NCI-H1694 (cell line): ENCODE data around the gene CHRNA4.

Experiments used
- DNase-seq: peaks from one replicate; lab custom pipeline; 2025; lab: John Stamatoyannopoulos, UW

The CHRNA4 gene

DNA sequence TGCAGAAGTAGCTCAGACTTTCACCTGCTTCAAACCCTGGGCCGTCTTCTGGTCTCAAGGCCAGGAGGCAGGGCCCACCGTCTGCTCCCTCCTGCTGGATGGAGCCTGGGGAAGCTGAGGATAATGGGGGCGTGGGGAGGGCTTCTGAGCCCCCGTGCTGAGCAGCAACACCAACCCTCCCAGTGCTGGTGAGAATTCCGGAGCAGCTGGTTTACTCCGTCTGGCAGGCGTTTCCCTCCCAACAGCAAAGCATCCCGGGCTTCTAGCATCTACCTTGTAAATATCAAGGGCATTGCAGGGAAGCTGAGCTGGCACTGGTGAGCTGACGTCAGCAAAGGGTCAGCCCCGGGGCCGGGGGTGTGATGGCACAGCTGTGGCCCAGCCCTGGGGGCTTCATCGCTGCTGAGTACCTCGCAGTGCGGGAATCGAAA, 16.8 kb upstream of the CHRNA4 start:
- peak; percentile 50 for DNase-seq

- DNase-seq = no peak
These were observed 16.2 kb upstream of the CHRNA4 start for GRCh38 chr20:63377256-63377941.

GRCh38 chr20:63376283-63377250, 15.4 kb upstream of the CHRNA4 start:
- DNase-seq = no peak

- DNase-seq = no peak
These were observed 14.3 kb upstream of the CHRNA4 start for GRCh38 chr20:63375438-63375837.

DNA sequence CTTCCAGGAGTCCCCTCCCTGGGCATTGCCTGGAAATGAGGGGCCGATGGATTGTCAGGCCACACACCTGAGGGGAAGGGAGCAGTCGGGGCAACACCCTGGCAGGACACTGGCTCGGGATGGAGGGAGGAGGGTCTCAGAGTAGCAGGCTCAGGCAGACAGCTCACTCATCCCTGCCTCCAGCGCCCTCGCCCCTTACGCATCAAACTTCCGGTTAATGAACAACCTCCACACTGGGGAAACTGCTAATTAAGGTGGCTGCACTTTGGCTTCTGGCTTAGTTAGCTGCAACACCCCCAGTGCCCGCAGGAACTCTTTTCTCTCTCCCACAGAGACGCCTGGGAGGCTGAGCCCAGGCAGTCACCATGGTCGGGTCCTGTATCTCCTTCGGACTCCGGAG, 13.4 kb upstream of the CHRNA4 start:
- no peak for DNase-seq

DNA sequence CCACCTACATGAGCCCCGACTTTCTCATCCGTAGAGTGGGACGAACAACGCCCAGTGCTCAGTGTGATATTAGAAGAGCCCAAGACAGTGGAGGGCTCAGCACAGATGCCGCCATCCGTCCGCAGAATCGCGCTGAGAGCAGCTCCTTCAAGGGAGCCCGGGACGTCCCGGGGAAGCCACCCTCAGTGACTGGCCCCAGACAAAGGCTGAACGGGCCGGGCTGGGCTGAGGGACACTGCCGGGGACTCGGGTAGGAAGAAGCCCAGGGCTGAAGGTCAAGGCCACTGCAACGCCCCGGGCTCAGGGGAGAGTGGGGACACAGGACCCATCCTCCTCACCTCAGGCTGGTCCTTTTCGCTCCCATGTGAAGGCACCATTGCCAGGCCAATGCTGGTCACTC, 12.8 kb upstream of the CHRNA4 start:
- DNase-seq = no peak

DNA sequence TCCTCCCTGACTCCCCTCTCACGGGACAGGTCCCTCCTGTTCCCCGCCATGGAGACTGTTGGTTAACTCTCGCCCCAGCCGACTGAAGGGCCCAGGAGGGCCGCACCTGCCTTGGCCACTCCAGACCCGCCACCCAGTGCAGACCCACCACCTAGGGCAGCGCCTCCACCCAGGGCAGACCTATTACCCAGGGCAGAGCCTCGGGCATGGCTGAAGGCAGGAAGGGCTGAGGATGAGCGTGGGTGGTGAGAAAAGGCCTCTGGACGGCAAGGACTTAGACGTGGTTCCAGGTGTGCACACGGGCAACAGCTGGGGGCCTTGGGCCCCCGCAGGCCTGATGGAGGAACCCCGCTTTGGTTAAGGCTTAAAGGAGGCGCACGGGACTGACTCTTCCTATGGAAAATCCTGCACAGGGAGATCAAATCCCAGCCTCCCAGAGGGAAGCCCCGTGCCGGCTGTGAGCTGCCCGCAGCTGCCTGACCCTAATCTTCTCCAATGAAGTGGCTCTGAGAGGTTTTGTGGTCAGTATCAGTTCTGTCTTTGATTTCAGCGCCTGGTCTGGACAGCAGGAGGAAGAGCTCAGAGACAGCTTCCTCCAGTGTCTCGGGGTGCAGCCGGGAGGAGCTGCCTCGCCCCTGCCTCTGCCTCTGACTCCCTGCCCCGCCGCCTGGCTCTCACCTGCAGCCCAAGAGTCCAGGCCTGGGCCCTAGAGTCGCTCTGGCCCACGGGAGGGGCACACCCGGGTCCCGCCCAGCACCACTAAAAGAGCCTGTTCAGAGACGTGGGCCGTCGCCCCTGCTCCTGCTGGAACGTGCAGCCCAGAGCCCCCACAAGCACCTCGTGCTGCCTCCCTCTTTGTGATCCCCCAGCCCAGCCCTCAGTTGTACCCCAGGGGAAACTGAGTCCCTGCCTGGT, 12.1 kb upstream of the CHRNA4 start:
- no peak for DNase-seq

DNA sequence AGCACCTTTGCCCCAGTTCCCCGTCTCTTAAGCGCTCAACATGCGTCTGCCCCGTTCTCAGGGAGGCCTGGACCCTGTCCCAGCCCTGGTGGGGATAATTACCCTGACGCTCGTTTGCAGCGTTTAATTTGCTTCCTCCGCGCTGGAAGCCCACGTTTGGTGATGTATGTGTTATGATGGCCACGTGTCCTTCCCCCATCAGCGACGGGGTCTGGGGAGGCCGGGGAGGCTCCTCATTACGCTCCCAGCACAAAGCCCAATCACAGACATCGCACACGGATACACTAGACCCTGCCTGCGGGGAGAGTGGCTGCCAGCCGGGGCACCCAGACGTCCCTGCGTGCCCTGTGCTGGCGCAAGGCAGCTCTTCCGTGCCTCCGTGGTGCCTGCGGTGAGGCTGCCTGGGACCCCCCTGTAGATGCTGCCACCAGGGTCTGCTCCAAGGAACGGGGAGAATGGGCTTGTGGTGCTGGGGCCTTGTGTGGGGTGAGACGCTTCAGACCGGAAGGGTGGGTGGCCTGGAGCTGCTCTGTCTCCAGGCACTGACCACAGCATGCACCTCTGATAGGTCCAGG, 10.2 kb upstream of the CHRNA4 start:
- DNase-seq = no peak

GRCh38 chr20:63370618-63371187, 9.6 kb upstream of the CHRNA4 start:
- no peak for DNase-seq

- DNase-seq = no peak
These were observed 8.8 kb upstream of the CHRNA4 start for GRCh38 chr20:63369724-63370617.

DNA sequence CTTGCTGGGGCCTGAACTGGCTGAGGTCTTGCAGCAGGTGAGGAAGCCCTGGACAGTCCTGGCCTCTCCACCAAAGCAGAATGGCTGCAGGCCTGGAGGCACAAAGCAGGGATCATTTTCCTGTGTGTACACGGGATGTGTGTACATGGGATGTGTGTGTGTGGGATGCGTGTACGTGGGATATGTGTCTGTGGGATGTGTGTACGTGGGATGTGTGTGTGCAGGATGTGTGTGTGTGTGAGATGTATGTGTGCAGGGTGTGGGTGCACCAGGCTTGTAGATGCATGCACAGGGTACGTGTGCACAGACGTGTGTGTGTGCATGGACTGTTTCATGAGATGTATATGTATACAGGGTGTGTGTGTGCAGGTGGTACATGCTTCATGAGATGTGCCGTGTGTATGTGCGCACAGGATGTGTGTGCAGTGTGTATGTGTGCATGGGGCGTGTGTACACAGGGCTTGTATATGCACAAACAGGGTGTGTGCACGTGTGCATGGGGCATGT, 7.9 kb upstream of the CHRNA4 start:
- DNase-seq = no peak

DNA sequence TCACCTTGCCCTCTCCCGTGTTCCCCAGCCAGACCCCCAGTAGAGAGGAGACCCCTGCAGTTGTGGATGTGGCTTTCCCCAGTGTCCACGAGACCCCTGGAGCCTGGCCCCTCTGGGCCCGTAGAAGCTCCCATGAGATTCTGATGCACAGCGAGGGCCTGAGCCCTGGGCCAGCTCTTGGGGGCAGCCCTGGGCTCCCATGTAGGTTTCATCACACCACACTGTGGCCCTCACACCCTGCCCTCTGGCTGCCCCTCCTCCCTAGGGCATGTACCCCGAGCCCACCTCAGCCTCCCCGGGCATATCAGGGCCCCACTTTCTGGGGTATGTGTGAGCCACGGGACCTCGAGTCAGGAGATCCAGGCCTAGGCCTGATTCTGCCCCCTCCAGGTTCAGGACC, 7.0 kb upstream of the CHRNA4 start:
- DNase-seq = no peak

DNA sequence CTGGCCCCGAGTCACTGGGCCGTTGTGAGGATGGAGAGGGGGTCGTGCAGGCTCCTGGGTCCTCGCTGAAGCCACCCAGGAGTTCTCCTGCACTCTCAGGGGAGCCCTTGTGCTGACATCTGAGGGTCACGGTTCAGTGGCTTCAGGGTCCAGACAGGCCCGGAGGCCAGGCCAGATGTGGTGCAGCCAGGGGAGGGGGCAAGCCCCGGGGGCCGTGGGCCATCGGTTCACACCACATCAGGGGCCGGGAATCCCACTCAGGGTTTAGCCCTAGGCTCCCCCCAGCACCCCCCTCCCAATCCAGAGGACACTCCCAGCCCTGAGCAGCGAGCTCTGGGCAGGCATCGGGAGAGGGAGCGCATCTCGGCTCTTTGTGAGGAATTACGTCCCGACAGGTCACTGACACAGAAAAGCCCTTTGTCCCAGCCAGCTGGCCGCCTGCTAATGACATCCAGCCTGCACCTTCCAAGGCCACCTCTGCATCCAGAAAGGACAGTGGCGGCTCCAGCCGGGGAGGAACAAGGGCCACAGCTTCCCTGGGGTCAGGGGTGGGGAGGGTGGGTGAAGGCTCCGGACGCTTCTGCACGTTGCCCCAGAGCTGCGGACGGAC, 6.4 kb upstream of the CHRNA4 start:
- no peak for DNase-seq

DNA sequence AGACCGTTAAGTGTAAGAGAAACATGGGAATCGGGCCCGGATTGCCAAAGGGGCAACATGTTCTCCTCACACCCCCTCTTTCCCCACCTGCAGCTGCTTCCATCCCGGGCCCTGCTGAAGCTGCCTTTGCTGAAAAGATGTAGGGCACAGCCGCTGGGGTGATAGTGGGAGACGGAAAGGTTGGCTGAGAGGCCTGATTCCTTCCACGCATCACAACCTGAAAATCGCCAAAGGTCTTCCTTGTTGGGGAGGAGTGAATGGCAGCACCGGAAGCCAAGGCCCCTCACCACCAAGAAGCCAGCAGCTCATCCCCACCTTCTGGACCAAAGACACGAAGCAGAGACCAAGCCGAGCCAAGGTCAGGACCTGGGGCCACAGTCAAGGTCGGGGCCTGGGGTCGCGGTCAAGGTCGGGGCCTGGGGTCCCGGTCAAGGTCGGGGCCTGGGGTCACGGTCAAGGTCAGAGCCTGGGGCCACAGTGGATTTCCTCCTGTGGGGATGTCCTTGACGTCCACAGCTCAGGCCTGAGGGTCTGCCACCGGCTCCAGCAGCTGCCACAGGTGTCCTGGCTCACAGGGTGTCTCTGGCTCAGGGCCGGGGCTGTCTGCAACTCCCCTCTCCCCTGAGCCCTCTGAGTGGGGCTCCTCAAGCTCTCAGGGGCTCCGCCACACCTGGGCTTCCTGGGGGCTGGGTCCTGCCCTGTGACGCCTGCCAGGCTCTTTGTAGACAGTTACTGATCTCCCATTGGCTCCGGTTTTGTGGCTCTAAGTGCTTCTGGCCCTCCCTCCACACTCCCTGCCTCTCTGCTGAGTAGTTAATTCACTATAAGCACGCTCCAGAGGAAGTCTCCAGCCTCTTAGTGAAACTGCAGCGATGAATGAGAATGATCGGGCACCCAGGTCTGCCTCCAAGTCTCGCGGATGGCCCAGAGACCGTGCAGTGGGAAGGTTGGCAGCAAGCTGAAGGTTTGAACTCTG, 5.5 kb upstream of the CHRNA4 start:
- DNase-seq = no peak

DNA sequence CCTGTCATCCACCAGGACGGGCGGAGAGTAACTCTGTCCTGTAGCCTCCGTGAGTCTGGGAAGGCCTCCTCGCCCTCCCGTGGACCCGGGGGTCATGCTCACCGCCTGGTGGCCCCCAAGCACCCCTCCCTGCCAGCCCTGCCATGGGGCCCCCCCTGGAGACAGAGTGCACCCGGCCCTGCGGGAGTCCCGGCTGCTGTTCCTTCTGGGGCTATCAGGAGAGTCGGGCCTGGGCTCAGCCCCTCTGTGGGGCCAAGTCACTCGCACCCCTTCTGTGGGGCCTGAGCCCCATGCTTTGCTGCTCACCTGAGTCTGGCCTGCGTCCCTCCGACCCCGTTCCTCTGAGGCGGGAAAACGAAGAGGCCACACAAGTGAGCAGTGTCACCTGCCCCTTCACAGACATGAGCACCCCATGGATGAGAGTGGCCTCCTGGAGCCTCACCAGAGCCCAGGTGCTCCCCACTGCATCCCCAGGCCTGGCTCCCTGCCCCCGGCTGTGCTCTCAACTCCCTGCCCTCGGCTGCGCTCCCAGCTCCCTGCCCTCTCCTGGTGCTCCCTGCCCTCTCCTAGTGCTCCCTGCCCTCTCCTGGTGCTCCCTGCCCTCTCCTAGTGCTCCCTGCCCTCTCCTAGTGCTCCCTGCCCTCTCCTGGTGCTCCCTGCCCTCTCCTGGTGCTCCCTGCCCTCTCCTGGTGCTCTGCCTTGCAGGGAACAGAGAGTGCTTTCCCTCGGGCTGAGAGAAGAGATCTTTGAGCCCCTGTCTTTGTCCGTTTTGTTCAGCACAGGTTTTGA, 4.6 kb upstream of the CHRNA4 start:
- DNase-seq = no peak

DNA sequence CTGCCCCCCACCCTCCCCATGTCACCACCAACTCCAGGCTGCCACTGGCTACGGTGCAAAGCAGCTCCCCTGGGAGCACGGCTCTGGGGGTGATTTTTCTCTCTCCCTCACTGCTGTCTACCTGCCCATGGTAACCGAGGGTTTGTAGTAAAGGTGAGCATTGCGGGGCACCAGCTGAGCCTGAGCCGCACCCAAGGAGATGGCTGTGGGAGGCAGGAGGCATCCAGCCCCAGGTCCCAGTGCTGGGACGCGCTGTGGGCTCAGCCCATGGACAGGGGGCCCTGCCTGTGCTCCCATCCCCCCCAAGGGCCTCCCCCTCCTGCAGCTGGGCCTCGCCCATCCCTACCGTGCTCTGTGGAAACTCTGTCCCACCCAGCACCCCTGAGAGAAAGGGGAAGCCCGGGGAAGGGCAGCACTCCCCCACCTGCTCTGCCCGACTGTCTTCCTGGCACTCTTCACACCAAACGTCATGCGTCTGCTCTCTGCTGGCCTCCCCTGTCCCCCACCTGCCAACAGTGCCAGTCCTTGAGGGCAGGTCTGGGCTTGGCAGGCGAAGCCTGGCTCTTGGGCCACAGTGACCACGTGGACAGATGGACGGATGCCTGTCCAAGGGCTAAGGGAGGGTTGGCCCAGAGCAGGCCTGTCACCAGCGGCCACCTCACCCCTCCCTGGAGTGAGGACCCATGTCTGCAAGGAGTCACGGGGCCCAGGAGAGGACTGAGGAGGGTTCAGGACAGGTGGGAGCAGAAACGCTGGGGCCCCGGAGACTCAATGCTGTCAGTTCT, 3.8 kb upstream of the CHRNA4 start:
- no peak for DNase-seq

- peak; percentile 31 for DNase-seq
These were observed 2.9 kb upstream of the CHRNA4 start for GRCh38 chr20:63363981-63364561.
